HepG2 (cell line): ENCODE results near the gene ALKBH5. TPM values are rescaled to one million over a fixed set of nuclear protein-coding genes. Genes with fewer than 3 reads are reported as not detected.
A peak's percentile ranks its signal among the peaks of the same experiment; 100 is the strongest.

ENCODE experiments used
- ATAC-seq: fragments of 200-7000 bp; cut with Tn5 transposase; 3 replicates; pipeline ENCODE4 v1.9.1; 2020; ENCODE audit warnings: mild to moderate bottlenecking, moderate library complexity
- BruUV-seq: library from RNA; stranded (reverse); fragments of 400-500 nt; replicated peaks from 2 replicates; lab custom pipeline; 2021; lab: Mats Ljungman, UMichigan
- CTCF ChIA-PET: fragments of 300-600 bp; formaldehyde crosslinking; extraction: SDS; loops from one replicate; lab custom pipeline; 2021; ENCODE audit warnings: low total read pairs, inconsistent platforms, low intra/inter-chr PET ratio; lab: Yijun Ruan, JAX
- POLR2A ChIA-PET: fragments of 350-600 bp; sonication (Branson Sonifier 250); formaldehyde crosslinking; loops from one replicate; lab custom pipeline; 2020; ENCODE audit warnings: antibody characterized with exemption, inconsistent platforms; lab: Yijun Ruan, JAX
- DNase-seq: peaks from one replicate; pipeline ENCODE4 v3.0.0-alpha.2; 2015; ENCODE audit warnings: low spot score
- FAIRE-seq: peaks from 3 replicates; lab custom pipeline; 2011; peaks lifted over from hg19 to GRCh38; lab: Jason Lieb, UNC
- H2AFZ ChIP-seq: one replicate; pipeline ENCODE4 v1.6.1; 2011; ENCODE audit warnings: low read length, inconsistent platforms
- H3K27ac ChIP-seq: fragments of 300-600 bp; 3 replicates; pipeline ENCODE4 v1.8.0; 2011; ENCODE audit warnings: mixed run types, mild to moderate bottlenecking, mixed read lengths, low read length, inconsistent platforms; ENCODE audit not compliant: insufficient read depth; ENCODE audit errors: extremely low read length
- H3K27me3 ChIP-seq, 2 experiments: fragments of 200-600 bp in 1 of 2; 2 replicates in 1 of 2; 3 replicates in 1 of 2; pipeline versions ENCODE4 v1.6.0 to v1.8.0; 2011; ENCODE audit warnings: low read length in 2 of 2, mild to moderate bottlenecking in 2 of 2, moderate library complexity in 2 of 2, inconsistent platforms in 1 of 2; ENCODE audit not compliant: insufficient read depth in 2 of 2, control insufficient read depth in 1 of 2
- H3K36me3 ChIP-seq, 2 experiments: fragments of 200-600 bp in 1 of 2; replicated peaks in 1 of 2; 2 replicates in 1 of 2; 3 replicates in 1 of 2; pipeline versions ENCODE4 v1.5.1 to v1.8.0; 2011; ENCODE audit warnings: low read length in 2 of 2, inconsistent platforms in 1 of 2; ENCODE audit not compliant: insufficient read depth in 2 of 2, control insufficient read depth in 1 of 2
- H3K4me1 ChIP-seq: 2 replicates; pipeline ENCODE4 v1.5.1; 2012; ENCODE audit warnings: low read length, inconsistent platforms; ENCODE audit not compliant: insufficient read depth
- H3K4me2 ChIP-seq: 2 replicates; pipeline ENCODE4 v1.6.0; 2011; ENCODE audit warnings: low read depth, low read length, inconsistent platforms
- H3K4me3 ChIP-seq, 3 experiments: fragments of 200-600 bp in 1 of 3; sonication (generic), shearing (Covaris generic) in 1 of 3; replicated peaks in 1 of 3; 2 replicates each; pipeline ENCODE4 v1.5.1; 2011 to 2016; ENCODE audit warnings: low read length in 3 of 3, inconsistent platforms in 2 of 3, low read depth in 2 of 3, mild to moderate bottlenecking in 2 of 3, control low read depth in 1 of 3, mixed read lengths in 1 of 3; ENCODE audit not compliant: insufficient read depth in 1 of 3
- H3K79me2 ChIP-seq: one replicate; pipeline ENCODE4 v1.6.1; 2011; ENCODE audit warnings: low read length, inconsistent platforms; ENCODE audit not compliant: insufficient read depth
- H3K9ac ChIP-seq: 2 replicates; pipeline ENCODE4 v1.6.0; 2011; ENCODE audit warnings: mild to moderate bottlenecking, low read depth, low read length, inconsistent platforms; ENCODE audit not compliant: insufficient read depth
- H3K9me3 ChIP-seq: 2 replicates; pipeline ENCODE4 v1.5.1; 2012; ENCODE audit warnings: mild to moderate bottlenecking, low read length
- H4K20me1 ChIP-seq: 2 replicates; pipeline ENCODE4 v1.6.0; 2011; ENCODE audit warnings: inconsistent platforms, mild to moderate bottlenecking, low read length, moderate library complexity; ENCODE audit not compliant: insufficient read depth
- FOXP1 ChIP-seq, 2 experiments: fragments of 450-650 bp in 1 of 2; IDR thresholded peaks; 2 replicates each; pipeline ENCODE4 v1.6.1; 2017 to 2018; ENCODE audit warnings: antibody characterized with exemption in 1 of 2
- HCFC1 ChIP-seq: fragments of 150-350 bp; IDR thresholded peaks from 2 replicates; pipeline ENCODE4 v1.6.1; 2014; ENCODE audit warnings: low read depth, low read length
- POLR2AphosphoS2 ChIP-seq: IDR thresholded peaks from 2 replicates; pipeline ENCODE4 v1.6.1; 2011; ENCODE audit warnings: low read depth, low read length, improper control_type of control experiment
- SMARCC2 ChIP-seq: fragments of 450-650 bp; IDR thresholded peaks from 2 replicates; pipeline ENCODE4 v1.6.1; 2017; ENCODE audit warnings: antibody characterized with exemption, mild to moderate bottlenecking
- ZFAT ChIP-seq: sonication (generic); formaldehyde crosslinking; conservative IDR thresholded peaks from 2 replicates; pipeline ENCODE4 v1.8.1; 2023; ENCODE audit warnings: missing genetic modification reagents, inconsistent platforms
- ZNF83 ChIP-seq: sonication (generic); formaldehyde crosslinking; IDR thresholded peaks from 2 replicates; pipeline ENCODE4 v1.4.0; 2020; ENCODE audit warnings: missing genetic modification reagents, mild to moderate bottlenecking, borderline replicate concordance
- WGBS: methylation state at CpG from one replicate; pipeline ENCODE4 v1.1.6; 2017; ENCODE audit warnings: low lambda C conversion rate; 5-methylcytosine and 5-hydroxymethylcytosine counted together
- in situ Hi-C: cut with HindIII; loops from 2 replicates; pipeline ENCODE4 v1.10.0; 2017; ENCODE audit warnings: low pct_unique_long_range_greater_than_20kb; ENCODE audit not compliant: extremely low pct_ligation_motif_present
- intact Hi-C: fragments of 100-400 bp; cut with micrococcal nuclease; formaldehyde crosslinking; loops from one replicate; pipeline ENCODE4 v1.10.0; 2022; ENCODE audit not compliant: unreplicated experiment
- polyA plus RNA-seq, 8 experiments: library from polyadenylated mRNA; depleted of rRNA in 3 of 8; stranded (reverse) in 7 of 8; unstranded in 1 of 8; fragments of >200 nt; fragmentation: Illumina TruSeq in 4 of 8; extraction: Trizol in 4 of 8; gene quantifications; 2 replicates each; pipeline versions ENCODE4 v1.2.1 to v1.2.3, GENCODE V29; 2011 to 2016; ENCODE audit warnings: low read depth in 4 of 8, missing spikeins in 1 of 8, mixed read lengths in 1 of 8; ENCODE audit not compliant: insufficient read depth in 1 of 8
- total RNA-seq, 5 experiments: library from RNA; depleted of rRNA; stranded (reverse); fragments of >200 nt; fragmentation: Illumina TruSeq; extraction: Trizol; gene quantifications; 2 replicates each; pipeline ENCODE4 v1.2.3, GENCODE V29; 2016; ENCODE audit warnings: low read depth in 1 of 5
- TF ChIP-seq, protein P1 (sequence below): fragments of 450-650 bp; IDR thresholded peaks from 2 replicates; pipeline ENCODE4 v1.6.1; 2016
- TF ChIP-seq, protein P2 (sequence below): sonication (generic); formaldehyde crosslinking; conservative IDR thresholded peaks from 2 replicates; pipeline ENCODE4 v1.8.0; 2022; ENCODE audit warnings: mild to moderate bottlenecking, moderate library complexity, missing genetic modification reagents
- TF ChIP-seq, protein P3 (sequence below): sonication (generic); formaldehyde crosslinking; IDR thresholded peaks from 2 replicates; pipeline ENCODE4 v1.5.0; 2020; ENCODE audit warnings: missing genetic modification reagents

The ALKBH5 gene
- total and polyA plus RNA-seq, 2 of the 13 experiments (the other 11 are each of a cell fraction or from before 2014, with no cell fraction given): 68.9 to 76.9 TPM

DNA sequence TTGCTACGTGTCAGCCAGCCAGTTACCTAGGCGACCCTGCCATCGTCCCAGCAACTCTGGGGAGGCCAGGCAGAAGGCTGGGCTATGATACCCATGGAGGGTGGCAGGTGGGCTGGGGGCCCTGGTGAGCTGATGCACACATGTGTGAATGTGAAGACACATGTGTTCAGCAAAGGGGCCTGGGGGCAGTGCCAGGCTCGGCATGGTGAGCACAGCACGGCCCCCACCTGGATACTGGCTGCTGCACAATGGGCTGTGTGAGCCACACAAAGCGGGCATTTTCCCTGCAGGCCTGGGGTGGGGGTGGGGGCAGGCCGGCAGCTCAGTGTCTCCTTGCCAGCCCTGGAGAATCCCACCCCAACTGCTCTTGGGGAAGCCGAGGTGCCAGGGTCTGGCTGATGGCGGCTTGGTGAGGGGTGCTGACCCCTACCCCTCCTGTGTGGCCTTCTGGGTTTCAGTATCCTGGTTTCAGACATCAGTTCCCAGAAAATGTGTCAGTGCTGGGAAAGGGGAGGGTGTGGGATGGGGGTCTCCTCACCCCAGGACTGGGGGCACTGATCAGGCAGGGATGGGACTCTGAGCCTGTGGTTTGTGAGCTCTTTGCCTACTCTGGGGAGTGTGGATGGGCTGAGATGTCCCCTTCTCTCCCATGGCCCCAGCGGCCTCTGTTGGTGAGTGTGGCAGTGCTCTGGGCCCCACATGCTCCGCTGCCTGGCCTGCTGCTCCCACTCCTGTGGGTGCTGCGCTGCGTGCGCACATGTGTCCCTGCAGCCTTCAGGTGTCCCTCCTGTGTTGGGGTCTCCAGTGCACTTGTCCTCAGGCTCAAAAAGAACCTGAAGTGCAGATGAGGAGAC lies 46.9 kb downstream of the ALKBH5 start:
- BruUV-seq: no TSS peak
- TF ChIP-seq FOXP1 (IDR thresholded peaks at IDR 0.05) (no peak), FOXP1 (CRISPR knock-in tag; IDR thresholded peaks at IDR 0.05) (no peak), HCFC1 (no peak)
- TF ChIP-seq, protein P1, sequence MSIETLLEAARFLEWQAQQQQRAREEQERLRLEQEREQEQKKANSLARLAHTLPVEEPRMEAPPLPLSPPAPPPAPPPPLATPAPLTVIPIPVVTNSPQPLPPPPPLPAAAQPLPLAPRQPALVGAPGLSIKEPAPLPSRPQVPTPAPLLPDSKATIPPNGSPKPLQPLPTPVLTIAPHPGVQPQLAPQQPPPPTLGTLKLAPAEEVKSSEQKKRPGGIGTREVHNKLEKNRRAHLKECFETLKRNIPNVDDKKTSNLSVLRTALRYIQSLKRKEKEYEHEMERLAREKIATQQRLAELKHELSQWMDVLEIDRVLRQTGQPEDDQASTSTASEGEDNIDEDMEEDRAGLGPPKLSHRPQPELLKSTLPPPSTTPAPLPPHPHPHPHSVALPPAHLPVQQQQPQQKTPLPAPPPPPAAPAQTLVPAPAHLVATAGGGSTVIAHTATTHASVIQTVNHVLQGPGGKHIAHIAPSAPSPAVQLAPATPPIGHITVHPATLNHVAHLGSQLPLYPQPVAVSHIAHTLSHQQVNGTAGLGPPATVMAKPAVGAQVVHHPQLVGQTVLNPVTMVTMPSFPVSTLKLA: peak; percentile 90
- in situ Hi-C loops: no loop called here
- H3K27me3 ChIP-seq: no peaks in the 10 kb centered on the region
- H3K4me3 ChIP-seq: no peak overlapping the region
- H3K4me2 ChIP-seq: no peak overlapping the region
- no peak overlapping the region for H3K27ac ChIP-seq
- DNase-seq (no peak), FAIRE-seq (no peak), ATAC-seq (no peak)
- intact Hi-C loops: no loop called here
- H3K4me1 ChIP-seq: peaks cover 38% of the 10 kb centered on the region
- peaks cover 21% of the 10 kb centered on the region for H3K79me2 ChIP-seq
- no peak overlapping the region for H2AFZ ChIP-seq
- no peaks in the 10 kb centered on the region for H3K9me3 ChIP-seq
- peaks cover 4% of the 10 kb centered on the region; the same call in 1 of the 2 replicates for H4K20me1 ChIP-seq
- H3K36me3 ChIP-seq: peaks cover 8 to 23% of the 10 kb centered on the region in 2 experiments; a peak in 4 of 5 replicates
- 57% methylated on average over 4 of the region's 14 CpGs for WGBS
- ChIA-PET CTCF (no interaction called here), POLR2A (no interaction called here)
- H3K9ac ChIP-seq: no peak overlapping the region

DNA sequence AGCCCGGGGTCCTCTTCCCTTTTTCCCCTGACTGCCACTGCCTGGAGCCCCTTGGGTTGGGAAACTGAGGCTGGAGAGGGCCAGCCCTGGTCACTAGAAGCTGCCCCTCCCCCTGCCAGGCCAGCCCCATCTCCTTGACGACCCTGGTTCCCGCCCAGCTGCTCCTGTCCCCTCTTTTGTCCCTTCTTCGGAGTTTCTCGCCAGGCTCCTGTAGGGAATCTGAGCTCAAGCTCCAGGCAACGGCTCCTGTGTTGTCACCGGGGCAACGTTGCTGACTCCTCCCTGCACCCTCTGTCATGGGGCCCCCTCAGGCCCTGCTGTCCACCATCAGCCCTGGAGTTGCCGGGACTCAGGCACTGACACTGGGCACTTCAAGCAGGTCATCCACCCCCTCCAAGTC lies 47.5 kb downstream of the ALKBH5 start:
- no peaks in the 10 kb centered on the region for H3K9me3 ChIP-seq
- intact Hi-C loops (no loop called here), in situ Hi-C loops (no loop called here)
- 81% methylated on average over 9 of the region's 9 CpGs for WGBS
- no peak overlapping the region for H3K4me3 ChIP-seq
- H3K4me1 ChIP-seq: peaks cover 36% of the 10 kb centered on the region
- no TSS peak for BruUV-seq
- peaks cover 18% of the 10 kb centered on the region for H3K79me2 ChIP-seq
- ChIA-PET CTCF (no interaction called here), POLR2A (no interaction called here)
- H2AFZ ChIP-seq: no peak overlapping the region
- FAIRE-seq: no peak
- peaks cover 8 to 23% of the 10 kb centered on the region in 2 experiments; a peak in 4 of 5 replicates for H3K36me3 ChIP-seq
- no peaks in the 10 kb centered on the region for H3K27me3 ChIP-seq
- peaks cover 4% of the 10 kb centered on the region; the same call in 1 of the 2 replicates for H4K20me1 ChIP-seq
- H3K9ac ChIP-seq: no peak overlapping the region
- ATAC-seq: no peak
- H3K4me2 ChIP-seq: no peak overlapping the region
- no peak overlapping the region for H3K27ac ChIP-seq
- no peak for DNase-seq
- TF ChIP-seq, protein P2, sequence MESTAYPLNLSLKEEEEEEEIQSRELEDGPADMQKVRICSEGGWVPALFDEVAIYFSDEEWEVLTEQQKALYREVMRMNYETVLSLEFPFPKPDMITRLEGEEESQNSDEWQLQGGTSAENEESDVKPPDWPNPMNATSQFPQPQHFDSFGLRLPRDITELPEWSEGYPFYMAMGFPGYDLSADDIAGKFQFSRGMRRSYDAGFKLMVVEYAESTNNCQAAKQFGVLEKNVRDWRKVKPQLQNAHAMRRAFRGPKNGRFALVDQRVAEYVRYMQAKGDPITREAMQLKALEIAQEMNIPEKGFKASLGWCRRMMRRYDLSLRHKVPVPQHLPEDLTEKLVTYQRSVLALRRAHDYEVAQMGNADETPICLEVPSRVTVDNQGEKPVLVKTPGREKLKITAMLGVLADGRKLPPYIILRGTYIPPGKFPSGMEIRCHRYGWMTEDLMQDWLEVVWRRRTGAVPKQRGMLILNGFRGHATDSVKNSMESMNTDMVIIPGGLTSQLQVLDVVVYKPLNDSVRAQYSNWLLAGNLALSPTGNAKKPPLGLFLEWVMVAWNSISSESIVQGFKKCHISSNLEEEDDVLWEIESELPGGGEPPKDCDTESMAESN (CRISPR knock-in tag): no peak
- TF ChIP-seq ZNF83 (CRISPR knock-in tag): no peak
- no peak for TF ChIP-seq SMARCC2
- TF ChIP-seq, protein P3, sequence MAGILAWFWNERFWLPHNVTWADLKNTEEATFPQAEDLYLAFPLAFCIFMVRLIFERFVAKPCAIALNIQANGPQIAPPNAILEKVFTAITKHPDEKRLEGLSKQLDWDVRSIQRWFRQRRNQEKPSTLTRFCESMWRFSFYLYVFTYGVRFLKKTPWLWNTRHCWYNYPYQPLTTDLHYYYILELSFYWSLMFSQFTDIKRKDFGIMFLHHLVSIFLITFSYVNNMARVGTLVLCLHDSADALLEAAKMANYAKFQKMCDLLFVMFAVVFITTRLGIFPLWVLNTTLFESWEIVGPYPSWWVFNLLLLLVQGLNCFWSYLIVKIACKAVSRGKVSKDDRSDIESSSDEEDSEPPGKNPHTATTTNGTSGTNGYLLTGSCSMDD (CRISPR knock-in tag): no peak
- TF ChIP-seq ZFAT (CRISPR knock-in tag): no peak
- TF ChIP-seq POLR2AphosphoS2: no peak
